HG02678 (cell line): ENCODE results near the gene CBLC.
"Not testable (repeated sequence)": the region's sequence is repeated elsewhere in the genome, so short reads cannot be mapped to it uniquely, and the experiment has no call there.

Source experiments
- ATAC-seq: cut with Tn5 transposase; IDR thresholded peaks from one replicate; pipeline ENCODE4 v1.9.1; 2021; ENCODE audit warnings: mild to moderate bottlenecking, moderate library complexity; ENCODE audit not compliant: unreplicated experiment

CBLC gene

DNA sequence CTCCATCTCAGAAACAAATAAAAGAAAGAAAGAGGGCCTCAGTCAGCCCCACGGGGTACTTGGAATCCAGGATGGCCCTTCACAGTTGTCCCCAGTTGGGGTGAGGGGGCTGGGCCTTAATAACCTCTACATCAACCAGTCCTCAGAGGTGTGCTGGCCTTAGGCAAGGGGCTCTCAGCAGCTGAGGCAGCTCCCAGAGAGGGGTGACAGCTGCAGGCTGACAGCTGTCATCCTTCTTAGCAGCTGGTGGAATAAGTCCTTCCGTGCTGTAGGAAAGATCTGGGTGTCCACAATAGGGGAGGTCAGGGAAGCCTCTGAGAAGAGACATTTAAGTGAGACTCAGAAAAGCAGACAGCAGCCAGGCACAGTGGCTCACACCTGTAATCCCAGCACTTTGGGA, 38.6 kb downstream of the CBLC start:
- no peak for ATAC-seq

DNA sequence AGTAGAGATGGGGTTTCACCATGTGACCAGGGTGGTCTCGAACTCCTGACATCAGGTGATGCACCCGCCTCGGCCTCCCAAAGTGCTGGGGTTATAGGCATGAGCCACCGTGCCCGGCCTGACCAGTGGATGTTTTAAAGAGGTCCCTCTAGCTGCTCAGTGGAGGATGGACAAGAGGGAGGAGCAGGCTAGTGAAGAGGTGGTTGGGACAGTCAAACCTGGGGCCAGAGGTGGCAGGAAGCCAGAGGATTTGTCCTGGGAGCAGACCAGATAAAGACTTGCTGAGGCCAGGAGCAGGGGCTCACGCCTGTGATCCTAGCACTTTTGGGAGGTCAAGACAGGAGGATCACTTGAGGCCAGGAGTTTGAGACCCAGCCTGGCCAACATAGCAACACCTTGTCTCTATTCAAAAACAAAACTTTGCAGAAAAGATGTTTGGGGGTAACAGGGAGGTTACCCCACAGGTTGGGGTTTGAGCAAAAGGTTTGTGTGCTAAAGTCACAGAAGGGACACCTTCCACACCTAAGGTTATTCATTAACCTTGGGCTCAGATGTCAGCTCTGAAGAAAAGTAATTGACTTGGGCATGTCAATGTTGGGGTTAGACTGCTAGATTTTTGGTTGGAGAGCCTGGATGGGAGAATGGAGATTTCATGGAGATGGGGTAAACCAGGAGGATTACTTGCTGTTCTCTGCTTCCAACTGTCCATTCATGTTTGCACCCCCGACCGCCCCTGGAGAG, 40.2 kb downstream of the CBLC start:
- no peak for ATAC-seq

DNA sequence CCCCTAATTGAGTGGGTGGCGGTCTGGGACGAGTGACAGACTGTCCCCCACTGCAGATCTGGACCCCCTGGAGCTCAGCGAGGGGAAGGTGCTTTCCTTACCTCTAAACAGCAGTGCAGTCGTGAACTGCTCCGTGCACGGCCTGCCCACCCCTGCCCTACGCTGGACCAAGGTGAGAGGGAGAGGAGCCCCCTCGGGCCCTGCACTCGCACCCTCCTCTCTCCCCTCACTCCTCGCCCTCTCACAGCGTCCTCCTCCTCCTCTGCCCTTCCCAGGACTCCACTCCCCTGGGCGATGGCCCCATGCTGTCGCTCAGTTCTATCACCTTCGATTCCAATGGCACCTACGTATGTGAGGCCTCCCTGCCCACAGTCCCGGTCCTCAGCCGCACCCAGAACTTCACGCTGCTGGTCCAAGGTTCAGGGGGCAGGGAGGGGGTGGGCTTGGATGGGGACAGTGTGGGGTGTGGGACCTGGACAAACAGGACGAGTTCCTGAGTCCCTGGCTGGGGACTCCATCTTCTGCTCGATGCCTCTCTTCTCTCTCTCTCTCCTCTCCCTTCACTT, 40.9 kb downstream of the CBLC start:
- ATAC-seq = no peak

GRCh38 chr19:44819246-44819832, 41.6 kb downstream of the CBLC start:
- ATAC-seq = no peak

GRCh38 chr19:44820648-44821609, 43.2 kb downstream of the CBLC start:
- no peak for ATAC-seq

- ATAC-seq = no peak
Measured at GRCh38 chr19:44822177-44822576, 44.5 kb downstream of the CBLC start.

DNA sequence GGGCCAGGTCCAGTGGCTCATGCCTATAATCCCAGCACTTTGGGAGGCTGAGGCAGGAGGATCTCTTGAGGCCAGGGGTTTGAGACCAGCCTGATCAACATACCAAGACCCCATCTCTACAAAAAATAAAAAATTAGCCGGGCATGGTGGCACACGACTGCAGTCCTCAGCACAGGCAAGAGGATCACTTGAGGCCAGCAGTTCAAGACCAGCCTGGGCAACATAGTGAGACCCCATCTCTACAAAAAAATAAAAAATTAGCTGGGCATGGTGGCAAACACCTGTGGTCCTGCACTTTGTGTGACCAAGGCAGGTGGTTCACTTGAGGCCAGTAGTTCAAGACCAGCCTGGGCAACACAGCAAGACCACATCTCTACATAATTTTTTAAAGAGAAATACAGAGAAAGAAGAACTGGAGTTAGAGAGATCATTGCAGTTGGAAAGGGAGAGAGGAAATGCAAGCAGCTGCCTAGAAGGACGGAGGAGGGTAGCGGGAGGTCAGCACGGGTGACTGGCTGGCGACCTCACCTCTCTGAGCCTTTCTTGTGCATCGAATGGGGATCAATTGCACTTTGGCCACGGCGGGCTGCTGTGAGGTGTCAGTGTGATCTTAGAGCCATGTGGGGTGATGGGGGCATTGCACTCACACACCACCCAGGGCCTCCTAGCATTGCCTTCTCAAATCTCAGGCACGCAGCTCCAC, 45.1 kb downstream of the CBLC start:
- no peak for ATAC-seq

GRCh38 chr19:44823373-44823698, 45.6 kb downstream of the CBLC start:
- no peak for ATAC-seq

DNA sequence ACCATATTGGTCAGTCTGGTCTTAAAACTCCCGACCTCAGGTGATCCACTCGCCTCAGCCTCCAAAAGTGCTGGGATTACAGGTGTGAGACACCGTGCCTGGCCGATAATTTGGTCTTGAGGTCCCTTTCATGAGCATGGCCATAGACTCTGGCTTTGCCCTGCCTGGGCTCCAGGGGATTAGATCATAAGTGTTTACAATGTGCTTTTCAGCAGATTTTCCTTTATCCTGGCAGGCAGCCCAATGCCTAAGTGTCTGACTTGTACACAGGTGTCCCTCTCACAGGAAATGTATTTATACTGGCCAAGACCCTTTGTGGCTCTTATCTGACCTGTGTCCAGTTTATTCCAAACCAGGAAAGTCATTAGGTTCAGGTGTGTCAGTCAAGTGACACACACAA, 47.1 kb downstream of the CBLC start:
- no peak for ATAC-seq

DNA sequence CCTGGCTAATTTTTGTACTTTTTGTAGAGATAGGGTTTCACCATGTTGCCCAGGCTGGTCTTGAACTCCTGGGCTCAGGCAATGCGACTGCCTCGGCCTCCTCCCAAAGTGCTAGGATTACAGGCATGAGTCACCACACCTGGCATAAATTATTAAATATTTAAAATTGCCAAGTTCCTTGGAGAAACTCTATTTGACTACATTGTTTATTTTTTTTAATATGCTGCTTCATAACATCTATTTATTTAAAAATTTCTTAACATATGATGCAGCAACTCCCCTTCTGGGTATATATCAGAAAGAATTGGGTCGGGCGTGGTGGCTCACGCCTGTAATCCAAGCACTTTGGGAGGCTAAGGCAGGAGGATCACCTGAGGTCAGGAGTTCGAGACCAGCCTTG, 55.2 kb downstream of the CBLC start:
- ATAC-seq = not testable (repeated sequence)

DNA sequence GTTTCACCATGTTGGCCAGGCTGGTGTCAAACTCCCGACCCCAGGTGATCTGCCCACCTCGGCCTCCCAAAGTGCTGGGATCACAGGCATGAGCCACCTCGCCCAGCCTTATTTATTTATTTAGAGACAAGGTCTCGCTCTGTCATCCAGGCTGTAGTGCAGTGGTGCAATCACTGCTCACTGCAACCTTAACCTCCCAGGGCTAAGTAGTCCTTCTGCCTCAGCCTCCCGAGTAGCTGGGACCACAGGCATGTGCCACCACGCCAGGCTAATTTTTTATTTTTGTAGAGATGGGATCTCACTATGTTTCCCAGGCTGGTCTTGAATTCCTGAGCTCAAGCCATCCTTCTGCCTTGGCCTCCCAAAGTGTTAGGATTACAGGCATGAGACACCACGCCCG, 56.7 kb downstream of the CBLC start:
- not testable (repeated sequence) for ATAC-seq

DNA sequence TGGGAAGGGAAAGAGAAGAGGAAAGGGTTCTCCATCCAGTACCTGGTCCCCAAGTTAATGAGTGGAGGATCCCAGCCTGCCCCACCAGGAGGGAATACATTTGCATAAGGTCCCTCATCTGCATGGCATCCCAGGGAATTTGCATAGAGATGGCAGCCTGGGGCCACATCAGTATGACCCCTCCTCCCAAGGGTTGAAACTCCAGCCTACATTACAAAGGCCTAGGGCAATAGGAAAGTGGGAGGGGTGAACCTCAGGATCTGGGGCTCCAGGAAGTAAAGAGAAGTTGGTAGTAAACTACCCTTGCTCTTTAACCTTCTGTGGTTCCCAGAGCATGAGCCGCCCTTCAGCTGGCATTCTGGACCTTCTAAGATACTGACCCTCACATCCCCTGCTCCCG, 61.6 kb downstream of the CBLC start:
- no peak for ATAC-seq

- ATAC-seq = no peak
Measured at GRCh38 chr19:44840811-44841210, 63.1 kb downstream of the CBLC start.

- ATAC-seq = no peak
Measured at GRCh38 chr19:44841231-44841630, 63.5 kb downstream of the CBLC start.

DNA sequence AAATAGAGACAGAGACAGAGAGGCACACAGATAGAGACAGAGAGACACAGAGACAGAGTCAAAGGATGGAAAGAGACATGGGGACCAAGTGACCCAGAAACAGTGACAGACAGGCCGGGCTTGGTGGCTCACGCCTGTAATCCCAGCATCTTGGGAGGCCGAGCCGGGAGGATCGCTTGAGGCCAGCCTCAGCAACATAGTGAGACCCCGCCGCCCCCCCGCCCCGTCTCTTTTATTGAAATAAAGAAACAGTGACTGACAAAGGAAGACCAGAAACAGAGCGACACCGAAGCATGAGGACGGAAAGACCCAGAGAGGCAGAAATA, 67.6 kb downstream of the CBLC start:
- no peak for ATAC-seq

GRCh38 chr19:44845612-44846454, 68.1 kb downstream of the CBLC start, which contains the start of gene NECTIN2:
Gene NECTIN2 (plus strand): TSS chr19:44846297. CDS start chr19:44846526, 229 bp downstream.
- no peak for ATAC-seq

- no peak for ATAC-seq
Measured at GRCh38 chr19:44846455-44847143, 68.9 kb downstream of the CBLC start.

DNA sequence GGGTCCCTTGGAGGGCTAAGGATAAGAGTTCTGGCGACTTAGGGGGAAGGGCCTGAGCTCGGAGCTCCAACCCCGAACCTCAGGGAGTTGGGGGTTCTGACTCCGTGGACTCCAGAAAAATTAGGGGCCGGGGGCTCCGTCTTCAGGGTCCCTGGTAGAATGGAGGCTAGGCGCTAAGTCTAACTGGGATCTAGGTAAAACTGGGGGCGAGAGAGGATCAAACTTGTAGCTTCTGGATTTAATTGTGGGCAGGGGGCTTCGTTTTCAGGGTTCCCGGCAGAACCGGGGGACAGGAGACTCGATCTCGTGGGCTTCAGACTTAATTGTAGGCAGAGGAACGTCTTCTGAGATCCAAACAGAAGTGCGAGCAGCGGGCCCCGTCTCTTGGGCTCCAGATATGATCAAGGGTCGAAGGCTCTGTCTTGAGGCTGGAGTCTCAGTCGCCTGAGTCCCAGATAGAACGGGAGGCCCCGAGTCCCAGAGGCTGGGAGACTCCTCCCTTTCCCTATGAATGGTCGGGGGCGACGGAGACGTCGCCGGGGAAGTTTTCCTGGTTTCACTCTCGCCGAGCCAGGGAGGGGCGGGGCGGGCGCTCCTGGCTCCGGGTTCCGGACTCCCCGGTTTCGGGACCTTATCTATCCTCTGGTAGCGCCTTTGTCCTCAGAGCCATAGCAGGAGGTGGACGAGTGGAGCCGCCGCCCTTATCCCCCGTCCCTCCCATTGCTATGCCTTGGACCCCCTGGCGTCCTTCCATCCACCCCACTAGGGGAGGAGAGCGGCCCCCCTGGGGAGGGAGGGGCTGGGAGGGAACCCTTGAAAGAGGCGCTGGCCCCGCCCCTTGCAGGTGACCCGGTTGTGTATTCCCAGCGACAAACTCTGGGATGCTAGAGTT, 69.7 kb downstream of the CBLC start:
- ATAC-seq = no peak
